ENCODE results near the gene KCNA5.

DNA sequence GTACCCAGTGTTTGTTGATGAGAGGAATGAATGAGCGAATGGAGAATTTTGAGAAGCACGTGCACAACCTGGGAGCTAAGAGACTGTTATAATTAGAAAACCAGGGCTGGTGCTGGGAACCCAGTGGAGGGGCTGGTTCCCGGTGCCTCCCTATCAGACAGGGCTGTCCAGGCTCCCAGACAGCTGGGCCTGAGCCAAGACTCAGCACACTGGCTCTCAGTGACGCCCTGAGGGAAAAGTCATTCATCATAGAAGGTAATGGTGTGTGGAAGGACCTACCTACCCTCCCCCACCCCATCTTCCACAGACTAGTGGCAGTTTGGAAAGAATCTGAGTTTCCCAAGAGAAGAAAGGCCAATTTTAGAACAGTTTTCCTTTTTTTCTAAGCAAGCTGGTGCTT, 34.7 kb downstream of the KCNA5 start:
- TF ChIP-seq POLR2AphosphoS5 (IDR thresholded peaks at IDR 0.05) (no peak), POLR2A (IDR thresholded peaks at IDR 0.05) (no peak)
- TF ChIP-seq, protein P1, sequence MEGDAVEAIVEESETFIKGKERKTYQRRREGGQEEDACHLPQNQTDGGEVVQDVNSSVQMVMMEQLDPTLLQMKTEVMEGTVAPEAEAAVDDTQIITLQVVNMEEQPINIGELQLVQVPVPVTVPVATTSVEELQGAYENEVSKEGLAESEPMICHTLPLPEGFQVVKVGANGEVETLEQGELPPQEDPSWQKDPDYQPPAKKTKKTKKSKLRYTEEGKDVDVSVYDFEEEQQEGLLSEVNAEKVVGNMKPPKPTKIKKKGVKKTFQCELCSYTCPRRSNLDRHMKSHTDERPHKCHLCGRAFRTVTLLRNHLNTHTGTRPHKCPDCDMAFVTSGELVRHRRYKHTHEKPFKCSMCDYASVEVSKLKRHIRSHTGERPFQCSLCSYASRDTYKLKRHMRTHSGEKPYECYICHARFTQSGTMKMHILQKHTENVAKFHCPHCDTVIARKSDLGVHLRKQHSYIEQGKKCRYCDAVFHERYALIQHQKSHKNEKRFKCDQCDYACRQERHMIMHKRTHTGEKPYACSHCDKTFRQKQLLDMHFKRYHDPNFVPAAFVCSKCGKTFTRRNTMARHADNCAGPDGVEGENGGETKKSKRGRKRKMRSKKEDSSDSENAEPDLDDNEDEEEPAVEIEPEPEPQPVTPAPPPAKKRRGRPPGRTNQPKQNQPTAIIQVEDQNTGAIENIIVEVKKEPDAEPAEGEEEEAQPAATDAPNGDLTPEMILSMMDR (IDR thresholded peaks at IDR 0.05): no peak
